HG03097 (cell line): Measurements from ENCODE around the gene CLASP1.
"Not testable (repeated sequence)": the region's sequence is repeated elsewhere in the genome, so short reads cannot be mapped to it uniquely, and the experiment has no call there.

ENCODE experiments used
- ATAC-seq: cut with Tn5 transposase; IDR thresholded peaks from one replicate; pipeline ENCODE4 v1.9.1; 2021; ENCODE audit not compliant: unreplicated experiment, low FRiP score

CLASP1 gene

DNA sequence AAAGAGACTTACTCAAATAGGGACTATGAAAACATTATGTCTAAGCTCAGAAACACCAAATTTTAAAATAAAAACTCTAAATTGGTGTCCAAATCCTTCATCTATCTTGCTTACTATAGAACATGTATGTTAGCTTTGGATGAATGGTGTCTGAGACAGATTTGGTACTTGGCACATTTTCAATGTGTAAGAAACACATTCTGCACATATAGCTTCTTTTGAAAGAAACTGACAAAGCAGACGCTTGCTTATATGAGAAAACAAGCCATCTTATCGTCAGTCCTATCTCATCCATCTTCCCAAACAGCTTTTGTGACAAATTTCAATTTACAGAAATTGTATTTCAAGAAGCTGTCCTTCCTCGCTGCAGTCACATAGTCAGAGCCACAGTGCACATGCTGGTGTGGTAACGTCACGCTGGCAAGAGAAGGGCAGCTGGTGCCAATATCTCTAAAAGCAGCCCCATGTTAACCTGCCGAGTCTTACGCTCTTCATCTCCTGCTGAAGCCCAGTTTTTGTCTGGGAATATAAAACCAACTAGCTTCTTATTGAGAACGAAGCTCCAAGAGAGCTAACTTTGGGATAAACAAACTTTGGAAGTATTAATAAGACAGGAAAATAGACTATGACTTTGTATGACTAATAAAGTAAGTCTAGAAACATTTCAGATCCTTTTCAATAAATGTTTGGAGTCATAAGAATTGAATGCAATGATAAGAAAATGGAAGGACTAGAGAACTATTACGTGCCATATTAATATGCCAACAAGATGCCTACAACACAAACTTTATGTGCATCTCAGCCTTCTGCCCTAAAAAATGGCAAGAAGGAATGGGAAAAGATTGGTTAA lies 289.3 kb downstream of the CLASP1 start:
- ATAC-seq, result no peak

- ATAC-seq, result no peak
These were observed 290.1 kb downstream of the CLASP1 start for GRCh38 chr2:121359170-121359569.

DNA sequence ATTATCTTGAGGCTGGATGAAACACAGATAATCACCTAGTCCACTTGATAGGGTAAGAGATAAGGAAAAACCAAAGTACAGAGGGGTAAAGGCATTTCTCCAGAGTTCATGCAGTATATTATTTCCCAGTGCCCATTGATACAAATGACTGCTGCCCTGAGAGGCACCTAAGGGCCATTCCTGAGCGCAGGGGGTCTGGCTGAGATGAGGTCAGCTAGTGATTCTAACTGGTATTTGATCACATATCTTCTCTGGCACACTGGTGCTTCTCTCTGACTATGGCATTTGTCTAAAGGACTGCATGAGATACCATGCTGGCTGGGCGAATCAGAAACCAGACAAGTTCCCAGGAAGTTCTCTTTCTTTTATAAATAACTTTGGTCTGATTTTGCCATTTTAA lies 291.0 kb downstream of the CLASP1 start:
- no peak for ATAC-seq

DNA sequence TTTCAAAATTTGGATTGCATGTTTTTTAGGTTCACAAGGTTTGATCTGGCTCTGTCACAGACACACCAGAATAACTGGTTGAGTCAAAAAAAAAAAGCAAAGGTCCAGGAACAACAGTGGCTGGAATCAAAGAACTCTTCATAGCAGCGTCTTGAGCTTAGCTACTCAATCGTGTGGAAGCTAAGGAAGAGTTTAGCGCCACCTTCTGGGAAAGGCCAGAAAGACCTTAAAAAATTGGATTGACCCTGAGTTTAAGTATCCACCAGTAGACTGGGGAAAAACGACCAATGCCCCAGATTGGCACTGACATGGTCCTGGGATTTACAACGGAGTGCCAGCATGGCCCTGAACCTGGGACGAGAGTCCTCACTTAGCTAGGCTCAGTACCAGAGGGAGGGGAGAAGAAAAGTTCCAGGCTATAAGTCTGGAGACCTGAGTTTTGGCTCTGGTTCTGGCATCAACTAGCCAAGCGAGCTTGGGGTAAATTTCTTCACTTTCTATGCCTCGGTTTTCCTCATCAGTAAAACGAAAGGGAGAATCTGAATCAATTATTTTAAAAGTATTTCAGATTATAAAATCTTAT lies 293.1 kb downstream of the CLASP1 start:
- no peak for ATAC-seq

DNA sequence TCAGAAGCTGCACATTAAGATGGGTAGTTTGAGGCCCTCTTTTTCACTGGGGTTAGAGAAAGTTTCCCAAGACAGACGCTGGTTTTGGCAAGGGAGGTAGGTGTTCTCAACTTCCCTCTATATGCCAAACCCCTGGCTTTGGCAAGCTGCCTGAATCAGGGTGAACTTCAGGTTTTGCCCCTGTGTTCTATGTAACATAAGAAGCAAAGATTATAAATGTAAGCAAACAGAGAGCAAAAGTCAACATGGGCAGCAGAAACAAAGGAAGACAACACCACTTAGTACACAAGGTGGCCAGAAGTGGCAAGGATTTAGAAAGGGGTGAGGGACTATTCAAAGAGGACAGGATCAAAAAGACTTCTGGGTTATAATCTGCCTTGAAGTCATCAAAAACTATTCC lies 293.8 kb downstream of the CLASP1 start:
- ATAC-seq, result no peak

GRCh38 chr2:121351521-121352318 lies 297.5 kb downstream of the CLASP1 start:
- ATAC-seq, result no peak

- no peak for ATAC-seq
These were observed 298.4 kb downstream of the CLASP1 start for GRCh38 chr2:121350890-121351289.

- ATAC-seq, result no peak
These were observed 298.9 kb downstream of the CLASP1 start for GRCh38 chr2:121350402-121350775.

DNA sequence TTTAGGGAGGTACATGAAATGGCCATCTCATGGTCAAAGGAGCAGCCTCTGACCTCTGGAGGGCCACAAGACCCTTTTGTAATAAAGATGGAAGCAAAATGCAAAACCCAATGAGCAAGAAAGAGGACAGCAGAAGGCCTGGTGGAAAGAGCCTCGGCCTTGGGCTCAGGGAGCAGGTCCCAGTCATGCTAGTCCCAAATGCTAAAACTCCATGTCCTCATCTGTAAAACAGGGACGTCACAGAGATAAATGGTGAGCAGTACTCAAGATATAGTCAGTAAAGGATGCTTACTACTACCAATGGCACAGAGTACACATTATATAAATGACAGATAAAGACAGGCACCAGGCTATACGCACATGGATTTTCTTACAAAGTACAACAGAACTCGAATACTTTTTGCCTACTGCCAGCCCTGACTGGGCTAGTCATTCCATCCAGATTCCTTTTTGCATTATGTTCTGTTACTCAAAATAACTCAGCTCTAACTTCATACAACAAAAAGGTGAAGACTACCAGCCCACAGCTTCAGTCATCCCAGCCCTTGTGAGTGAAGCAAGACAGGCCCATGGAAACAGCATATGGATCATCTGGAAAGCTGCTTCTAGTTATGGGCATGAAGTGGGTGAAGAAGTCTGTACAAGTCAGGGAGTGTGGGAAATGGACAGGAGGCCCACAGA lies 299.4 kb downstream of the CLASP1 start:
- no peak for ATAC-seq

DNA sequence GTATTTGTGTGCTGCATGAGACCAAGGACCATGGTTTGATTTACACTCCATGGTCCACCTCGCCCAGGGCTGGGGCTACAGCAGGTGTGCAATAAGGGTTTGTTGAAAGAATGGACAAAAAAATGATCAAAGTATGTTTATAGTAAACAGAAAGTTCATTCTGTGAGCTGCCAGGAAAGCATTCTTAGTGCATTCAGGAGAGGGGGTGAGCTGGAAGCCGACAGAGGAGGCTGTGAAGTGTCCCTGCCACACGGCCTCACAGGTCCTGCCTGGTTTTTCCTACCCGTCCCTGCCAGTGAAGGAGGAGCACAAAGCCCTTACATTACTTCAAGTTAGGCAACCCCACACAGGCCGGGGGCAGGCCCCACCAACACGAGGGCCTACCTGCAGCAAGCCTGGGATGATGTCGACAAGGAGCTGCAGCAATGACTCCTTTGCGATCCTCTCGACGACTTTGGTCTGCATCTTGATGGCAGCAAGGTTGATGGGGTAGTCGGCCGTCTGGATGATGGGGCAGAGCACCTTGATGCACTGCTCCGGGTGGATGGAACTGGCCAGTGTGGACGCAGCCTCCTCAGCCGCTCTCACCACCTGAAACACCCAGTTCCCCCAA lies 301.0 kb downstream of the CLASP1 start:
- no peak for ATAC-seq

- ATAC-seq, result no peak
These were observed 302.4 kb downstream of the CLASP1 start for GRCh38 chr2:121346859-121347258.

- no peak for ATAC-seq
These were observed 302.9 kb downstream of the CLASP1 start for GRCh38 chr2:121346407-121346806.

DNA sequence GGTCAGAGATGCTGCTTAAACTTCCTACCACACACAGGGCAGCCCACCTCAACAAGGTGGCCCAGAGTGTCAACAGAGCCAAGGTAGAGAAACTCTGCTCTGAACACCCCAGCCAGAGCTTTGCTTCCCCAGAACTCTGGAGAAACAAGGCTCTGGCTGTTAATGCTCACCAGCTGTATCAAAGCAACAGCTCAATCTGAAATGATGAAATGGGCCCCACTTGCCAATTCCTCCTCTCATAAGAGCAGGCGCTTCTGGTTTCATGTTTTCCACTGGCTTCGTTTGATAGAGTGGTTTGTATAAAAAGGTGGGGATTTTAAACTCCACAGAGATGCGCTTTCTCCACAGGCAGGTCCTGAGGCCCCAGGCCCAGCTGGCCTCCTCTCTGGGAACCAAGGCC lies 303.4 kb downstream of the CLASP1 start:
- ATAC-seq, result no peak

- ATAC-seq, result no peak
These were observed 304.2 kb downstream of the CLASP1 start for GRCh38 chr2:121345101-121345500.

DNA sequence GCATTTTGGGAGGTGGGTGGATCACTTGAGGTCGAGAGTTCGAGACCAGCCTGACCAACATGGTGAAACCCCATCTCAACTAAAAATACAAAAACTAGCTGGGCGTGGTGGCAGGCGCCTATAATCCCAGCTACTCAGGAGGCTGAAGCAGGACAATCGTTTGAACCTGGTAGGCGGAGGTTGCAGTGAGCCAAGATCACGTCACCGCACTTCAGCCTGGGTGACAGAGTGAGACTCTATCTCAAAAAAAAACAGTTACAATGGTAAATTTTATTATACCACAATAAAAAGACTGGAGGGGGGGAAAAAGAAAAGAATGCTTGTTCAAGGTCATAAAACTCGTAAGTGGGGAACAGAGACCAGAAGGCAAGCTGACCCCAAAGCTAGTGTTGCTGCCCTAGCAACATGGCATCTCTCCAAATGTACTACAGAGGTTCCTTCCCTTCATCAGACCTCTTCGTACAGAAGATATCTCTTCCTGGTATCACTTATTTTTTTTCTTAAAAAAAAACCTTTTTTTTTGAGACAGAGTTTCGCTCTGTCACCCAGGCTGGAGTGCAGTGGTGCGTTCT lies 305.3 kb downstream of the CLASP1 start:
- not testable (repeated sequence) for ATAC-seq

DNA sequence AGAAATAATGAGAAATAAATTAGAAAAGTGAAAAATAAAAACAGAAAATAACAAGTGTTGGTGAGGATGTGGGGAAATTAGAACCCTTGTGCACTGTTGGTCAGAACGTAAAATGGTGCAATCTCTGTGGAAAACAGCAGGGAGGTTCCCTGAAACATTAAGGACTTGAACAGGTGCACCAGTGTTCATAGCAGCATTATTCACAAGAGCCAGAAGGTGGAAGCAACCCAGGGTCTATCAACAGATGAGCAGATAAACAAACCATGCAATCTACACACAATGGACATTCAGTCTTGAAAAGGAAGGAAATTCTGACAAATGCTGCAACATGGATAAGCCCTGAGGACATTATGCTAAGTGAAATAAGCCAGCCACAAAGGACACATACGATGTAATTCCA lies 306.1 kb downstream of the CLASP1 start:
- no peak for ATAC-seq

DNA sequence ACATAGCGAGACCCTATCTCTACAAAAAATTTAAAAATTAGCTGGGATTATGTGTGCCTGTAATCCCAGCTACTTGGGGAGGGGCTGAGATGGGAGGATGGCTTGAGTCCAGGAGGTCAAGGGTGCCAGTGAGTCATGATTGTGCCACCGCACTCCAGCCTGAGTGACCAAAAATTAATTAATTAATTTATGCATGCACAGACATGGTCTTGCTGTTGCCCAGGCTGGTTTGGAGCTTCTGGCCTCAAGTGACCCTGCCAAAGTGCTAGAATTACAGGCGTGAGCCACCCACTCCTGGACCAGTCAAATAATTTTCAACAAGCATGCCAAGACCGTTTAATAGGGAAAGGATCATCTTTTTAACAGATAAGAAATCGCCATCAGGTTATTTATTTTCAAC lies 306.5 kb downstream of the CLASP1 start:
- no peak for ATAC-seq

- ATAC-seq, result no peak
These were observed 308.3 kb downstream of the CLASP1 start for GRCh38 chr2:121340926-121341325.

DNA sequence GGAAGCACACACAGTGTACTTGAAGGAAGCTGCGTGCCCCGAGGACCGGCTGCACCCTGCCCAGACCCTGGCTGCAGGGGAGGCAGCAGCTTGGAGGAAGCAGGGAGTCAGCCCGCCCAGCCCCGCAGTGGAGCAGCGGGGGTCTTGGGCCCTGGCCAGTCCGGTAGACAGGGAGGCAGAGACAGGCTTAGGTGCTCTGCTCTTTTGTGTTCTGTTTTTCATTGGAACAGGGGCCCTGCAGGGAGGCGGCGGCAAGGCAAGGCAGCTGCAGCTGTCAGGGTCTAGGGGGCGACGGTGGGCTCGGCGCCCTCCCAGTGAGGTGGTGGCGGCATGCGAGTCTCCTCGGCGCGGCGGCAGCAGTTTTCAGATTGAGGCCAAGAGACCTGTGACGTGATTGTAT lies 311.0 kb downstream of the CLASP1 start:
- no peak for ATAC-seq
